Activated CD8-positive, alpha-beta T cell treated with anti-CD3 and anti-CD28 coated beads, Interleukin-2, amount 10 ng/mL, durations not matched to agents 7 days and 5 days (primary cell): ENCODE results near the gene BOC. TPM values are rescaled to one million over a fixed set of nuclear protein-coding genes. Genes with fewer than 3 reads are reported as not detected.
A peak's percentile ranks its signal among the peaks of the same experiment; 100 is the strongest.

Source experiments
- ATAC-seq: fragments of 150-1000 bp; cut with Tn5 transposase; one replicate; pipeline ENCODE4 v1.10.0; 2021; ENCODE audit warnings: moderate library complexity
- CTCF ChIA-PET: fragments of 350-600 bp; sonication (Branson Sonifier 250); formaldehyde crosslinking; loops from one replicate; lab custom pipeline; 2021; ENCODE audit warnings: antibody characterized with exemption; lab: Charles Lee
- POLR2A ChIA-PET: fragments of 350-600 bp; sonication (Branson Sonifier 250); formaldehyde crosslinking; loops from one replicate; lab custom pipeline; 2021; ENCODE audit warnings: antibody characterized with exemption; lab: Charles Lee
- DNase-seq: peaks from one replicate; pipeline ENCODE4 v3.0.0-alpha.2; 2020
- H3K27ac Mint-ChIP-seq: one replicate; pipeline ENCODE4 v1.8.0; 2021; ENCODE audit warnings: mild to moderate bottlenecking, mixed read lengths
- H3K27me3 Mint-ChIP-seq: one replicate; pipeline ENCODE4 v1.8.0; 2021; ENCODE audit warnings: low read depth, mixed read lengths
- H3K36me3 Mint-ChIP-seq: one replicate; pipeline ENCODE4 v1.8.0; 2021; ENCODE audit warnings: low read depth, mixed read lengths
- H3K4me1 Mint-ChIP-seq: one replicate; pipeline ENCODE4 v1.8.0; 2021; ENCODE audit warnings: low read depth, mixed read lengths
- H3K4me3 Mint-ChIP-seq: one replicate; pipeline ENCODE4 v1.8.0; 2021; ENCODE audit warnings: mild to moderate bottlenecking, mixed read lengths
- H3K9me3 Mint-ChIP-seq: one replicate; pipeline ENCODE4 v1.8.0; 2022; ENCODE audit warnings: mixed read lengths; ENCODE audit not compliant: insufficient read depth
- total RNA-seq, 2 experiments: library from RNA; stranded (reverse); gene quantifications; one replicate each; pipeline ENCODE4 v1.2.3, GENCODE V29; 2021

Gene BOC
- total RNA-seq, 2 experiments from 2014 or later: not detected

- DNase-seq (no peak), ATAC-seq (no peak)
- POLR2A ChIA-PET: no interaction called here
- H3K4me3 Mint-ChIP-seq: no peak overlapping the region
- H3K27ac Mint-ChIP-seq: no peak overlapping the region
- CTCF ChIA-PET: interaction anchor here (1.5 kb wide), 1 partner anchor 13 kb away, joined by 4 read pairs; no protein-coding TSS in a partner anchor
- no peaks in the 10 kb centered on the region for H3K36me3 Mint-ChIP-seq
- no peaks in the 10 kb centered on the region for H3K9me3 Mint-ChIP-seq
- peaks cover 2% of the 10 kb centered on the region for H3K27me3 Mint-ChIP-seq
- H3K4me1 Mint-ChIP-seq: peaks cover 6% of the 10 kb centered on the region
Measured at GRCh38 chr3:113275583-113275928, 64.2 kb downstream of the BOC start.

GRCh38 chr3:113275929-113276750, 64.8 kb downstream of the BOC start:
- H3K4me3 Mint-ChIP-seq: peak overlapping the region; percentile 60
- H3K27me3 Mint-ChIP-seq: peaks cover 2% of the 10 kb centered on the region
- POLR2A ChIA-PET: no interaction called here
- no peak overlapping the region for H3K27ac Mint-ChIP-seq
- peaks cover 6% of the 10 kb centered on the region for H3K4me1 Mint-ChIP-seq
- DNase-seq: no peak
- CTCF ChIA-PET: no interaction called here
- no peak for ATAC-seq
- H3K9me3 Mint-ChIP-seq: no peaks in the 10 kb centered on the region
- no peaks in the 10 kb centered on the region for H3K36me3 Mint-ChIP-seq

- Mint-ChIP-seq H3K9me3 (no peaks in the 10 kb centered on the region), H3K4me1 (peaks cover 6% of the 10 kb centered on the region), H3K27me3 (peaks cover 2% of the 10 kb centered on the region), H3K36me3 (no peaks in the 10 kb centered on the region), H3K27ac (no peak overlapping the region), H3K4me3 (peak overlapping the region; percentile 60)
- ATAC-seq (no peak), DNase-seq (no peak)
- CTCF ChIA-PET: no interaction called here
- POLR2A ChIA-PET: no interaction called here
Measured at GRCh38 chr3:113276751-113277080, 65.4 kb downstream of the BOC start.

- CTCF ChIA-PET: interaction anchor here (1.4 kb wide), 1 partner anchor 11 kb away, joined by 3 read pairs; no protein-coding TSS in a partner anchor
- POLR2A ChIA-PET: no interaction called here
- no peak for DNase-seq
- Mint-ChIP-seq H3K4me1 (peaks cover 6% of the 10 kb centered on the region), H3K9me3 (no peaks in the 10 kb centered on the region), H3K27me3 (peaks cover 2% of the 10 kb centered on the region), H3K27ac (no peak overlapping the region), H3K36me3 (no peaks in the 10 kb centered on the region), H3K4me3 (no peak overlapping the region)
- no peak for ATAC-seq
Measured at GRCh38 chr3:113277414-113277813, 66.1 kb downstream of the BOC start.

GRCh38 chr3:113277941-113278598, 66.7 kb downstream of the BOC start:
- Mint-ChIP-seq H3K4me3 (no peak overlapping the region), H3K27me3 (peaks cover 2% of the 10 kb centered on the region), H3K4me1 (peaks cover 6% of the 10 kb centered on the region), H3K27ac (no peak overlapping the region), H3K36me3 (no peaks in the 10 kb centered on the region), H3K9me3 (no peaks in the 10 kb centered on the region)
- ATAC-seq: no peak
- POLR2A ChIA-PET: no interaction called here
- CTCF ChIA-PET: interaction anchor here (1.4 kb wide), 1 partner anchor 10 kb away, joined by 3 read pairs; no protein-coding TSS in a partner anchor
- no peak for DNase-seq

- POLR2A ChIA-PET: no interaction called here
- CTCF ChIA-PET: no interaction called here
Measured at GRCh38 chr3:113278599-113278955, 67.2 kb downstream of the BOC start.

GRCh38 chr3:113279686-113280085, 68.3 kb downstream of the BOC start:
- Mint-ChIP-seq H3K27me3 (peaks cover 2% of the 10 kb centered on the region), H3K4me3 (no peak overlapping the region), H3K27ac (no peak overlapping the region), H3K4me1 (peaks cover 6% of the 10 kb centered on the region), H3K9me3 (no peaks in the 10 kb centered on the region), H3K36me3 (no peaks in the 10 kb centered on the region)
- ATAC-seq (no peak), DNase-seq (no peak)
- ChIA-PET CTCF (interaction anchor here (0.9 kb wide), 1 partner anchor 9 kb away, joined by 4 read pairs; no protein-coding TSS in a partner anchor), POLR2A (no interaction called here)

More at GRCh38 chr3:113278599-113278955, 67.2 kb downstream of the BOC start:
- DNase-seq: no peak
- no peak for ATAC-seq
- Mint-ChIP-seq H3K4me1 (peaks cover 6% of the 10 kb centered on the region), H3K27me3 (peaks cover 2% of the 10 kb centered on the region), H3K9me3 (no peaks in the 10 kb centered on the region), H3K4me3 (no peak overlapping the region), H3K36me3 (no peaks in the 10 kb centered on the region), H3K27ac (no peak overlapping the region)

- no peak overlapping the region for H3K4me3 Mint-ChIP-seq
- H3K27me3 Mint-ChIP-seq: no peaks in the 10 kb centered on the region
- no peaks in the 10 kb centered on the region for H3K9me3 Mint-ChIP-seq
- H3K4me1 Mint-ChIP-seq: no peaks in the 10 kb centered on the region
- ATAC-seq (no peak), DNase-seq (no peak)
- H3K27ac Mint-ChIP-seq: no peak overlapping the region
- ChIA-PET CTCF (no interaction called here), POLR2A (no interaction called here)
- H3K36me3 Mint-ChIP-seq: no peaks in the 10 kb centered on the region
Measured at GRCh38 chr3:113283306-113283705, 71.9 kb downstream of the BOC start.

- Mint-ChIP-seq H3K9me3 (no peaks in the 10 kb centered on the region), H3K27me3 (no peaks in the 10 kb centered on the region), H3K4me1 (no peaks in the 10 kb centered on the region), H3K36me3 (no peaks in the 10 kb centered on the region), H3K27ac (no peak overlapping the region), H3K4me3 (no peak overlapping the region)
- ChIA-PET CTCF (no interaction called here), POLR2A (no interaction called here)
- ATAC-seq (no peak), DNase-seq (no peak)
Measured at GRCh38 chr3:113284453-113285050, 73.2 kb downstream of the BOC start.

- ATAC-seq (no peak), DNase-seq (no peak)
- Mint-ChIP-seq H3K27me3 (no peaks in the 10 kb centered on the region), H3K4me3 (no peak overlapping the region), H3K4me1 (no peaks in the 10 kb centered on the region), H3K9me3 (no peaks in the 10 kb centered on the region), H3K27ac (no peak overlapping the region), H3K36me3 (no peaks in the 10 kb centered on the region)
- ChIA-PET CTCF (no interaction called here), POLR2A (no interaction called here)
Measured at GRCh38 chr3:113285226-113285625, 73.9 kb downstream of the BOC start.

- ATAC-seq: no peak
- CTCF ChIA-PET: no interaction called here
- POLR2A ChIA-PET: no interaction called here
- no peaks in the 10 kb centered on the region for H3K4me1 Mint-ChIP-seq
- no peak overlapping the region for H3K4me3 Mint-ChIP-seq
- H3K27me3 Mint-ChIP-seq: no peaks in the 10 kb centered on the region
- H3K27ac Mint-ChIP-seq: no peak overlapping the region
- H3K9me3 Mint-ChIP-seq: no peaks in the 10 kb centered on the region
- no peak for DNase-seq
- no peaks in the 10 kb centered on the region for H3K36me3 Mint-ChIP-seq
Measured at GRCh38 chr3:113285741-113286140, 74.4 kb downstream of the BOC start.

- H3K27me3 Mint-ChIP-seq: no peaks in the 10 kb centered on the region
- ChIA-PET CTCF (interaction anchor here (4.8 kb wide), 1 partner anchor 232 kb away, joined by 62 read pairs; no protein-coding TSS in a partner anchor), POLR2A (no interaction called here)
- H3K4me1 Mint-ChIP-seq: no peaks in the 10 kb centered on the region
- no peak for ATAC-seq
- H3K4me3 Mint-ChIP-seq: no peak overlapping the region
- H3K36me3 Mint-ChIP-seq: no peaks in the 10 kb centered on the region
- H3K27ac Mint-ChIP-seq: no peak overlapping the region
- H3K9me3 Mint-ChIP-seq: no peaks in the 10 kb centered on the region
- DNase-seq: no peak
Measured at GRCh38 chr3:113286524-113286923, 75.2 kb downstream of the BOC start.
